K562 (cell line): Measurements from ENCODE around the gene AP2S1. TPM values are rescaled to one million over a fixed set of nuclear protein-coding genes. Genes with fewer than 3 reads are reported as not detected.

Source experiments
- CC2D1A ChIP-seq: fragments of 450-650 bp; IDR thresholded peaks from 2 replicates; pipeline ENCODE4 v1.6.1; 2017; ENCODE audit warnings: mild to moderate bottlenecking
- DMBX1 ChIP-seq: fragments of 250-450 bp; sonication (Bioruptor Pico); IDR thresholded peaks from 2 replicates; pipeline ENCODE4 v1.8.0; 2022; ENCODE audit warnings: inconsistent platforms, mild to moderate bottlenecking, moderate library complexity, borderline replicate concordance
- ERF ChIP-seq: fragments of 450-650 bp; formaldehyde crosslinking; IDR thresholded peaks from 2 replicates; pipeline ENCODE4 v1.4.0; 2020; ENCODE audit warnings: mild to moderate bottlenecking, mixed read lengths
- ETV5 ChIP-seq: sonication (generic); formaldehyde crosslinking; IDR thresholded peaks from 2 replicates; pipeline ENCODE4 v1.4.0; 2020; ENCODE audit warnings: low read depth, mild to moderate bottlenecking, missing genetic modification reagents
- FOXK2 ChIP-seq, 2 experiments: fragments of 450-650 bp; IDR thresholded peaks in 1 of 2; conservative IDR thresholded peaks in 1 of 2; 2 replicates each; pipeline ENCODE4 v1.6.1; 2016; ENCODE audit warnings: low read depth in 2 of 2, mild to moderate bottlenecking in 1 of 2
- LEF1 ChIP-seq: fragments of 450-650 bp; IDR thresholded peaks from 2 replicates; pipeline ENCODE4 v1.6.1; 2016; ENCODE audit warnings: mild to moderate bottlenecking
- NR2C2 ChIP-seq, 2 experiments: fragments of 200-800 bp in 1 of 2; sonication (Bioruptor generic) in 1 of 2; sonication (generic) in 1 of 2; formaldehyde crosslinking in 1 of 2; IDR thresholded peaks; 2 replicates each; pipeline versions ENCODE4 v1.6.1 to v1.8.0; 2016 to 2022; ENCODE audit warnings: mild to moderate bottlenecking in 1 of 2, missing compliant biosample characterization in 1 of 2, missing genetic modification characterization in 1 of 2, missing genetic modification reagents in 1 of 2
- RCOR1 ChIP-seq, 2 experiments: IDR thresholded peaks; 2 replicates each; pipeline ENCODE4 v1.6.1; 2012; ENCODE audit warnings: low read depth in 2 of 2, low read length in 2 of 2, borderline replicate concordance in 1 of 2, improper control_type of control experiment in 1 of 2
- SIN3A ChIP-seq, 2 experiments: fragments of 150-350 bp in 1 of 2; IDR thresholded peaks; 2 replicates each; pipeline ENCODE4 v1.6.1; 2011 to 2016; ENCODE audit warnings: borderline replicate concordance in 2 of 2, low read depth in 2 of 2, low read length in 2 of 2, mild to moderate bottlenecking in 2 of 2, moderate library complexity in 2 of 2; ENCODE audit not compliant: control insufficient read depth in 1 of 2
- polyA plus RNA-seq, 8 experiments: library from polyadenylated mRNA; depleted of rRNA in 4 of 8; stranded (reverse) in 5 of 8; unstranded in 3 of 8; fragments of >200 nt; fragmentation: Nextera tagmentation in 2 of 8; fragmentation: Illumina TruSeq in 1 of 8; extraction: Ambion mirVana in 2 of 8; extraction: Trizol in 1 of 8; gene quantifications; 2 replicates each; pipeline versions ENCODE4 v1.2.1 to v1.2.3, GENCODE V29; 2011 to 2014; ENCODE audit warnings: inconsistent platforms in 1 of 8, missing spikeins in 1 of 8
- total RNA-seq, 7 experiments: library from RNA; depleted of rRNA in 6 of 7; stranded (reverse); fragments of >200 nt in 6 of 7; fragmentation: Illumina TruSeq in 2 of 7; extraction: Trizol in 2 of 7; gene quantifications; 2 replicates each; pipeline versions ENCODE4 v1.2.1 to v1.2.3, GENCODE V29; 2011 to 2021; ENCODE audit warnings: low replicate concordance in 1 of 7
- TF ChIP-seq, protein P1 (sequence below), 3 experiments: fragments of 200-800 bp in 1 of 3; fragments of 250-450 bp in 1 of 3; fragments of 450-650 bp in 1 of 3; sonication (Bioruptor Pico) in 1 of 3; sonication (Bioruptor generic) in 1 of 3; formaldehyde crosslinking in 1 of 3; IDR thresholded peaks; 2 replicates each; pipeline versions ENCODE4 v1.6.1 to v1.8.0; 2016 to 2022; ENCODE audit warnings: mild to moderate bottlenecking in 2 of 3, missing genetic modification characterization in 2 of 3, missing compliant biosample characterization in 1 of 3, moderate library complexity in 1 of 3
- TF ChIP-seq, protein P2 (sequence below): sonication (generic); formaldehyde crosslinking; IDR thresholded peaks from 2 replicates; pipeline ENCODE4 v1.8.1; 2023; ENCODE audit warnings: mild to moderate bottlenecking, missing genetic modification reagents, moderate library complexity
- TF ChIP-seq, protein P3 (sequence below), 2 experiments: fragments of 450-650 bp; IDR thresholded peaks; 2 replicates each; pipeline ENCODE4 v1.6.1; 2018; ENCODE audit warnings: mild to moderate bottlenecking in 2 of 2, low read depth in 1 of 2; ENCODE audit not compliant: partially characterized antibody in 2 of 2
- TF ChIP-seq, protein P4 (sequence below), 2 experiments: fragments of 450-650 bp in 1 of 2; sonication (generic) in 1 of 2; formaldehyde crosslinking in 1 of 2; IDR thresholded peaks in 1 of 2; conservative IDR thresholded peaks in 1 of 2; 2 replicates each; pipeline versions ENCODE4 v1.6.1 to v1.8.1; 2016 to 2023; ENCODE audit warnings: mild to moderate bottlenecking in 2 of 2, moderate library complexity in 2 of 2, inconsistent platforms in 1 of 2, missing genetic modification reagents in 1 of 2

The AP2S1 gene
- total and polyA plus RNA-seq, 9 of the 15 experiments (the other 6 are each of a cell fraction or from before 2014, with no cell fraction given): 32.4 to 294 (median 136) TPM

DNA sequence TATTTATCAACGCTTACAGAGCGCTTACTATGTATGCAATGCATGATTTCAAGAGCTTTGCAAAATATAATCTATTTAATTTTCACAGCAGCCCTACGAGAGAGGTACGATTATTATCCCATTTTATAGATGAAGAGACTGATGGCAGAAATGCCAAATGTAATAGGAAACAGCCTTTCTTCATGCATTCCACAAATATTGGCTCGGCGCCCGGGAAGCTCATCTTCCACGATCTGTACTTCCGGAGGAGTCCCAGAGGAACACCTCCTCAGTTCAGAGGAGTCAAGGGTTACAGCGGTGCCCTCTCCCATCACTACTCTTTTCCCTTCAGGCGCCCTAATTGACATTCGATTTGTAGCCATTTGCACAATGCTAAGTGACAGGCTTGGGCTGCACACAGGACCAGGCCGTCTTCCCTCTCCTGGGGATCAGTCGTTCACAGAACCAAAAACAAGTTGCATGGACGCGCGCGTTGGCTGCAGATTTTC lies 9.0 kb upstream of the AP2S1 start (continued):
- TF ChIP-seq, protein P1, sequence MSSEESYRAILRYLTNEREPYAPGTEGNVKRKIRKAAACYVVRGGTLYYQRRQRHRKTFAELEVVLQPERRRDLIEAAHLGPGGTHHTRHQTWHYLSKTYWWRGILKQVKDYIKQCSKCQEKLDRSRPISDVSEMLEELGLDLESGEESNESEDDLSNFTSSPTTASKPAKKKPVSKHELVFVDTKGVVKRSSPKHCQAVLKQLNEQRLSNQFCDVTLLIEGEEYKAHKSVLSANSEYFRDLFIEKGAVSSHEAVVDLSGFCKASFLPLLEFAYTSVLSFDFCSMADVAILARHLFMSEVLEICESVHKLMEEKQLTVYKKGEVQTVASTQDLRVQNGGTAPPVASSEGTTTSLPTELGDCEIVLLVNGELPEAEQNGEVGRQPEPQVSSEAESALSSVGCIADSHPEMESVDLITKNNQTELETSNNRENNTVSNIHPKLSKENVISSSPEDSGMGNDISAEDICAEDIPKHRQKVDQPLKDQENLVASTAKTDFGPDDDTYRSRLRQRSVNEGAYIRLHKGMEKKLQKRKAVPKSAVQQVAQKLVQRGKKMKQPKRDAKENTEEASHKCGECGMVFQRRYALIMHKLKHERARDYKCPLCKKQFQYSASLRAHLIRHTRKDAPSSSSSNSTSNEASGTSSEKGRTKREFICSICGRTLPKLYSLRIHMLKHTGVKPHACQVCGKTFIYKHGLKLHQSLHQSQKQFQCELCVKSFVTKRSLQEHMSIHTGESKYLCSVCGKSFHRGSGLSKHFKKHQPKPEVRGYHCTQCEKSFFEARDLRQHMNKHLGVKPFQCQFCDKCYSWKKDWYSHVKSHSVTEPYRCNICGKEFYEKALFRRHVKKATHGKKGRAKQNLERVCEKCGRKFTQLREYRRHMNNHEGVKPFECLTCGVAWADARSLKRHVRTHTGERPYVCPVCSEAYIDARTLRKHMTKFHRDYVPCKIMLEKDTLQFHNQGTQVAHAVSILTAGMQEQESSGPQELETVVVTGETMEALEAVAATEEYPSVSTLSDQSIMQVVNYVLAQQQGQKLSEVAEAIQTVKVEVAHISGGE (CRISPR knock-in tag; IDR thresholded peaks at IDR 0.05): peak in 1 of 3 experiments; percentile 86; a peak in 2 of 6 replicates
- TF ChIP-seq NR2C2 (CRISPR knock-in tag; IDR thresholded peaks at IDR 0.05) (no peak), NR2C2 (tag; IDR thresholded peaks at IDR 0.05) (peak; percentile 92), ERF (CRISPR knock-in tag) (peak; percentile 48; the same call in 1 of the 2 replicates), CC2D1A (peak; percentile 17; the same call in 1 of the 2 replicates), RCOR1 (IDR thresholded peaks at IDR 0.05; ENCODE audit: borderline replicate concordance in 1 of 2, low read depth in 2 of 2, low read length in 2 of 2) (peak in 1 of 2 experiments; percentile 16; a peak in 1 of 4 replicates), FOXK2 (conservative IDR thresholded peaks at IDR 0.05 in 1 of 2, IDR thresholded peaks at IDR 0.05 in 1 of 2; ENCODE audit: low read depth in 2 of 2) (peak in 1 of 2 experiments; percentile 49; a peak in 1 of 4 replicates), SIN3A (IDR thresholded peaks at IDR 0.05; ENCODE audit: borderline replicate concordance in 2 of 2, control insufficient read depth in 1 of 2, low read depth in 2 of 2, low read length in 2 of 2) (peak; percentile 55 to 85; a peak in 2 of 4 replicates), ETV5 (CRISPR knock-in tag) (peak; percentile 67), LEF1 (0 out of 2 replicates have a peak, but pooled peaks have one; percentile 28), DMBX1 (CRISPR knock-in tag) (peak; percentile 11; the same call in 1 of the 2 replicates)
- TF ChIP-seq, protein P2, sequence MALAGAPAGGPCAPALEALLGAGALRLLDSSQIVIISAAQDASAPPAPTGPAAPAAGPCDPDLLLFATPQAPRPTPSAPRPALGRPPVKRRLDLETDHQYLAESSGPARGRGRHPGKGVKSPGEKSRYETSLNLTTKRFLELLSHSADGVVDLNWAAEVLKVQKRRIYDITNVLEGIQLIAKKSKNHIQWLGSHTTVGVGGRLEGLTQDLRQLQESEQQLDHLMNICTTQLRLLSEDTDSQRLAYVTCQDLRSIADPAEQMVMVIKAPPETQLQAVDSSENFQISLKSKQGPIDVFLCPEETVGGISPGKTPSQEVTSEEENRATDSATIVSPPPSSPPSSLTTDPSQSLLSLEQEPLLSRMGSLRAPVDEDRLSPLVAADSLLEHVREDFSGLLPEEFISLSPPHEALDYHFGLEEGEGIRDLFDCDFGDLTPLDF (CRISPR knock-in tag): 0 out of 2 replicates have a peak, but pooled peaks have one; percentile 26
- TF ChIP-seq, protein P3, sequence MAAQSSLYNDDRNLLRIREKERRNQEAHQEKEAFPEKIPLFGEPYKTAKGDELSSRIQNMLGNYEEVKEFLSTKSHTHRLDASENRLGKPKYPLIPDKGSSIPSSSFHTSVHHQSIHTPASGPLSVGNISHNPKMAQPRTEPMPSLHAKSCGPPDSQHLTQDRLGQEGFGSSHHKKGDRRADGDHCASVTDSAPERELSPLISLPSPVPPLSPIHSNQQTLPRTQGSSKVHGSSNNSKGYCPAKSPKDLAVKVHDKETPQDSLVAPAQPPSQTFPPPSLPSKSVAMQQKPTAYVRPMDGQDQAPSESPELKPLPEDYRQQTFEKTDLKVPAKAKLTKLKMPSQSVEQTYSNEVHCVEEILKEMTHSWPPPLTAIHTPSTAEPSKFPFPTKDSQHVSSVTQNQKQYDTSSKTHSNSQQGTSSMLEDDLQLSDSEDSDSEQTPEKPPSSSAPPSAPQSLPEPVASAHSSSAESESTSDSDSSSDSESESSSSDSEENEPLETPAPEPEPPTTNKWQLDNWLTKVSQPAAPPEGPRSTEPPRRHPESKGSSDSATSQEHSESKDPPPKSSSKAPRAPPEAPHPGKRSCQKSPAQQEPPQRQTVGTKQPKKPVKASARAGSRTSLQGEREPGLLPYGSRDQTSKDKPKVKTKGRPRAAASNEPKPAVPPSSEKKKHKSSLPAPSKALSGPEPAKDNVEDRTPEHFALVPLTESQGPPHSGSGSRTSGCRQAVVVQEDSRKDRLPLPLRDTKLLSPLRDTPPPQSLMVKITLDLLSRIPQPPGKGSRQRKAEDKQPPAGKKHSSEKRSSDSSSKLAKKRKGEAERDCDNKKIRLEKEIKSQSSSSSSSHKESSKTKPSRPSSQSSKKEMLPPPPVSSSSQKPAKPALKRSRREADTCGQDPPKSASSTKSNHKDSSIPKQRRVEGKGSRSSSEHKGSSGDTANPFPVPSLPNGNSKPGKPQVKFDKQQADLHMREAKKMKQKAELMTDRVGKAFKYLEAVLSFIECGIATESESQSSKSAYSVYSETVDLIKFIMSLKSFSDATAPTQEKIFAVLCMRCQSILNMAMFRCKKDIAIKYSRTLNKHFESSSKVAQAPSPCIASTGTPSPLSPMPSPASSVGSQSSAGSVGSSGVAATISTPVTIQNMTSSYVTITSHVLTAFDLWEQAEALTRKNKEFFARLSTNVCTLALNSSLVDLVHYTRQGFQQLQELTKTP (IDR thresholded peaks at IDR 0.05; ENCODE audit: low read depth in 1 of 2, partially characterized antibody in 2 of 2): peak in 1 of 2 experiments; percentile 47
- TF ChIP-seq, protein P4, sequence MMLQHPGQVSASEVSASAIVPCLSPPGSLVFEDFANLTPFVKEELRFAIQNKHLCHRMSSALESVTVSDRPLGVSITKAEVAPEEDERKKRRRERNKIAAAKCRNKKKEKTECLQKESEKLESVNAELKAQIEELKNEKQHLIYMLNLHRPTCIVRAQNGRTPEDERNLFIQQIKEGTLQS (IDR thresholded peaks at IDR 0.05): no peak
- TF ChIP-seq, protein P4 (CRISPR knock-in tag; conservative IDR thresholded peaks at IDR 0.05): 0 out of 2 replicates have a peak, but pooled peaks have one; percentile 39
